ENCODE measurements around the gene RLN3. TPM values are rescaled to one million over a fixed set of nuclear protein-coding genes. Genes with fewer than 3 reads are reported as not detected.

Gene RLN3
- total RNA-seq, 5 donors from 2014 or later (not counting 1 experiment from before 2014, with no cell fraction given) = not detected

DNA sequence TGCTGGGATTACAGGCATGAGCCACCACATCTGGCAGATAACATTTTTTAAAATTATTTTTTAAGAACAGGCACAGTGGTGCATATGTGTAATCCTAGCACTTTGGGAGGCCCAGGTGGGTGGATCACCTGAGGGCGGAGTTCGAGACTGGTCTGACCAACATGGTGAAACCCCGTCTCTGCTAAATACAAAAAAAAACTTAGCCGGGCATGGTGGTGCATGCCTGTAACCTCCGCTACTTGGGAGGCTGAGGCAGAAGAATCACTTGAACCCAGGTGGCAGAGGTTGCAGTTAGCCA is 34.6 kb downstream of the RLN3 start:
- H3K4me3 Mint-ChIP-seq = no peak overlapping the region
- Histone ChIP-seq H3K36me3 (ENCODE audit: control insufficient read depth in 2 of 2, extremely low read depth in 1 of 2, insufficient read depth in 1 of 2, low read length in 1 of 2) (no peaks in the 10 kb centered on the region), H3K27ac (ENCODE audit: low read length) (no peak overlapping the region), H3K9me3 (no peaks in the 10 kb centered on the region), H3K27me3 (replicated peaks in 1 of 2; ENCODE audit: control insufficient read depth in 2 of 2, extremely low read depth in 1 of 2, insufficient read depth in 2 of 2, low read length in 1 of 2) (peaks cover 4 to 53% of the 10 kb centered on the region in 2 experiments), H3K4me3 (ENCODE audit: control insufficient read depth in 1 of 2, extremely low read depth in 1 of 2, low read length in 1 of 2) (no peak overlapping the region), H3K4me1 (ENCODE audit: control insufficient read depth in 1 of 2, extremely low read depth in 1 of 2, insufficient read depth in 2 of 2, low read length in 2 of 2) (peaks cover 3 to 20% of the 10 kb centered on the region in 2 experiments)
- WGBS (ENCODE audit: insufficient coverage) = 88% methylated on average over 4 of the region's 5 CpGs
- peaks cover 14 to 21% (median 15%) of the 10 kb centered on the region in 3 donors for H3K4me1 Mint-ChIP-seq
- ChIA-PET CTCF (interaction anchor here in 1 of 2 donors (0.5 kb wide), 1 partner anchor 15 kb away, joined by 6 read pairs; no protein-coding TSS in a partner anchor), POLR2A (no interaction called here)
- H3K27ac Mint-ChIP-seq = no peak overlapping the region
- ATAC-seq (replicated peaks in 1 of 4) (no peak), DNase-seq (no peak)
- no peaks in the 10 kb centered on the region for H3K36me3 Mint-ChIP-seq
- no peaks in the 10 kb centered on the region for H3K9me3 Mint-ChIP-seq
- H3K27me3 Mint-ChIP-seq = peaks cover 19 to 33% of the 10 kb centered on the region in 2 donors

DNA sequence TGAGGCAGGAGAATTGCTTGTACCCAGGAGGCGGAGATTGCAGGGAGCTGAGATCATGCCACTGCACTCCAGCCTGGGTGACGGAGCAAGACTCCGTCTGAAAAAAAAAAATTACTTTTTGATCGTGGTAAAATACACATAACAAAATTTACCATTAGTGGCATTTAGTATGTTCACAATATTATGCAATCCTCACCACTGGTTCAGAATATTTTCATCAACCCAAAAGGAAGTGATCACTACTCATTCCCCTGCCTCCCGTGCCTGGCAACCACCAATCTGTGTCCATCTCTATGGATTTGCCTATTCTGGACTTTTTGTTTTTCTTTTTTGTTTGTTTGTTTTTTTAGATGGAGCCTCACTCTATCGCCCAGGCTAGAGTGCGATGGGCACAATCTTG is 35.2 kb downstream of the RLN3 start:
- H3K4me3 Mint-ChIP-seq = no peak overlapping the region
- ChIA-PET POLR2A (no interaction called here), CTCF (no interaction called here)
- H3K27ac Mint-ChIP-seq = no peak overlapping the region
- ATAC-seq (replicated peaks in 1 of 4) = no peak
- peaks cover 9 to 15% (median 9%) of the 10 kb centered on the region in 3 donors for H3K4me1 Mint-ChIP-seq
- no peaks in the 10 kb centered on the region for H3K9me3 ChIP-seq
- H3K4me1 ChIP-seq (ENCODE audit: control insufficient read depth in 1 of 2, extremely low read depth in 1 of 2, insufficient read depth in 2 of 2, low read length in 2 of 2) = peaks cover 0 to 14% of the 10 kb centered on the region in 2 experiments
- no peaks in the 10 kb centered on the region for H3K36me3 Mint-ChIP-seq
- peaks cover 2 to 47% of the 10 kb centered on the region in 2 experiments for H3K27me3 ChIP-seq (replicated peaks in 1 of 2; ENCODE audit: control insufficient read depth in 2 of 2, extremely low read depth in 1 of 2, insufficient read depth in 2 of 2, low read length in 1 of 2)
- H3K9me3 Mint-ChIP-seq = no peaks in the 10 kb centered on the region
- H3K36me3 ChIP-seq (ENCODE audit: control insufficient read depth in 2 of 2, extremely low read depth in 1 of 2, insufficient read depth in 1 of 2, low read length in 1 of 2) = no peaks in the 10 kb centered on the region
- WGBS (ENCODE audit: insufficient coverage) = 100% methylated on average over 1 of the region's 7 CpGs
- H3K27ac ChIP-seq (ENCODE audit: low read length) = no peak overlapping the region
- H3K4me3 ChIP-seq (ENCODE audit: control insufficient read depth in 1 of 2, extremely low read depth in 1 of 2, low read length in 1 of 2) = no peak overlapping the region
- H3K27me3 Mint-ChIP-seq = peaks cover 14 to 28% of the 10 kb centered on the region in 2 donors
- no peak for DNase-seq

DNA sequence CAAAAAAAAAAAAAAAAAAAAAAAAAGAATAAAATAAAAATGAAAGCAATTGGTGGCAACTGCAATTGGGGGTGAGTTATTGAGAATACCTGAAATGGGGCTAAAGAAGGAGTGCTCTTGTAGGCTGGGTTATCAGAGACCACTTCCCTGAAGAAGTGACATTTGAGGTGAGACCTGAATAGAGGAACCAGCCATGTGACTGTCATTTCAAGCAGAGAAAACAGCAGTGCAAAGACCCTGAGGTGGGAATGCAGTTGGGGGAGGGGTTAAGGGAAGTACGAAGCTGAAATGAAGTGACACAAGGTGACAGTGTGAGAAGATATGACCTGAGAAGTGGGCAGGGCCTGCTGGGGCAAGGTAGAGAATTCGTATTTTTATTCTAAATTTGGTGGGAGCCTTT is 38.2 kb downstream of the RLN3 start:
- Mint-ChIP-seq H3K4me3 (no peak overlapping the region), H3K36me3 (no peaks in the 10 kb centered on the region), H3K9me3 (no peaks in the 10 kb centered on the region), H3K4me1 (peaks cover 0 to 2% (median 0%) of the 10 kb centered on the region in 3 donors), H3K27me3 (peaks cover 0 to 7% of the 10 kb centered on the region in 2 donors), H3K27ac (no peak overlapping the region)
- DNase-seq (no peak), ATAC-seq (replicated peaks in 1 of 4) (peak in 1 of 4 experiments; percentile 14)
- CTCF ChIA-PET = interaction anchor here in 1 of 2 donors (0.6 kb wide), 1 partner anchor 200 kb away, joined by 11 read pairs; no protein-coding TSS in a partner anchor
- peaks cover 0 to 21% of the 10 kb centered on the region in 2 experiments for H3K27me3 ChIP-seq (replicated peaks in 1 of 2; ENCODE audit: control insufficient read depth in 2 of 2, extremely low read depth in 1 of 2, insufficient read depth in 2 of 2, low read length in 1 of 2)
- no peak overlapping the region for H3K27ac ChIP-seq (ENCODE audit: low read length)
- H3K9me3 ChIP-seq = no peaks in the 10 kb centered on the region
- H3K4me3 ChIP-seq (ENCODE audit: control insufficient read depth in 1 of 2, extremely low read depth in 1 of 2, low read length in 1 of 2) = no peak overlapping the region
- no peaks in the 10 kb centered on the region for H3K4me1 ChIP-seq (ENCODE audit: control insufficient read depth in 1 of 2, extremely low read depth in 1 of 2, insufficient read depth in 2 of 2, low read length in 2 of 2)
- POLR2A ChIA-PET = interaction anchor here in 1 of 2 donors (0.6 kb wide), 1 partner anchor 58 kb away, joined by 4 read pairs; no protein-coding TSS in a partner anchor
- 67% methylated on average over 1 of the region's 2 CpGs for WGBS (ENCODE audit: insufficient coverage)
- H3K36me3 ChIP-seq (ENCODE audit: control insufficient read depth in 2 of 2, extremely low read depth in 1 of 2, insufficient read depth in 1 of 2, low read length in 1 of 2) = no peaks in the 10 kb centered on the region

DNA sequence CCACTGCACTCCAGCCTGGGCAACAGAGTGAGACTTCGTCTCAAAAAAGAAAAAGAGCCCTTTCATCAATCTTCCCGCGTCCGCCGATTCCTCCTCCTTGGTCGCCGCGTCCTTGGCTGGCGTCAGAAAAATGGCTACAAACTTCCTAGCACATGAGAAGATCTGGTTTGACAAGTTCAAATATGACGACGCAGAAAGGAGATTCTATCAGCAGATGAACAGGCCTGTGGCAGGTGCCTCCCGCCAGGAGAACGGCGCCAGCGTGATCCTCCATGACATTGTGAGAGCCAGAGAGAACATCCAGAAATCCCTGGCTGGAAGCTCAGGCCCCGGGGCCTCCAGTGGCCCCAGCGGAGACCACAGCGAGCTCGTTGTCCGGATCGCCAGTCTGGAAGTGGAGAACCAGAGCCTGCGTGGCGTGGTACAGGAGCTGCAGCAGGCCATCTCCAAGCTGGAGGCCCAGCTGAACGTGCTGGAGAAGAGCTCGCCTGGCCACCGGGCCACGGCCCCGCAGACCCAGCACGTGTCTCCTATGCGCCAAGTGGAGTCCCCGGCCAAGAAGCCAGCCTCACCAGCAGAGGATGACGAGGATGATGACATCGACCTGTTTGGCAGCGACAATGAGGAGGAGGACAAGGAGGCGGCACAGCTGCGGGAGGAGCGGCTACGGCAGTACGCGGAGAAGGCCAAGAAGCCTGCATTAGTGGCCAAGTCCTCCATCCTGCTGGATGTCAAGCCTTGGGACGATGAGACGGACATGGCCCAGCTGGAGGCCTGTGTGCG is 42.5 kb downstream of the RLN3 start:
- DNase-seq (no peak), ATAC-seq (replicated peaks in 1 of 4) (no peak)
- Mint-ChIP-seq H3K36me3 (no peaks in the 10 kb centered on the region), H3K27me3 (no peaks in the 10 kb centered on the region), H3K9me3 (no peaks in the 10 kb centered on the region), H3K4me3 (peak overlapping the region in 2 of 3 donors; percentile 13 to 77), H3K4me1 (peaks cover 9 to 22% (median 19%) of the 10 kb centered on the region in 3 donors), H3K27ac (no peak overlapping the region)
- Histone ChIP-seq H3K9me3 (no peaks in the 10 kb centered on the region), H3K27ac (ENCODE audit: low read length) (no peak overlapping the region), H3K4me3 (ENCODE audit: control insufficient read depth in 1 of 2, extremely low read depth in 1 of 2, low read length in 1 of 2) (no peak overlapping the region), H3K27me3 (replicated peaks in 1 of 2; ENCODE audit: control insufficient read depth in 2 of 2, extremely low read depth in 1 of 2, insufficient read depth in 2 of 2, low read length in 1 of 2) (peaks cover 0 to 22% of the 10 kb centered on the region in 2 experiments), H3K36me3 (ENCODE audit: control insufficient read depth in 2 of 2, extremely low read depth in 1 of 2, insufficient read depth in 1 of 2, low read length in 1 of 2) (no peaks in the 10 kb centered on the region), H3K4me1 (ENCODE audit: control insufficient read depth in 1 of 2, extremely low read depth in 1 of 2, insufficient read depth in 2 of 2, low read length in 2 of 2) (peaks cover 17 to 36% of the 10 kb centered on the region in 2 experiments)
- POLR2A ChIA-PET = no interaction called here
- 96% methylated on average over 39 of the region's 43 CpGs for WGBS (ENCODE audit: insufficient coverage)
- CTCF ChIA-PET = interaction anchor here in 1 of 2 donors (1.2 to 1.3 kb wide), 2 partner anchors 12 to 66 kb away, joined by 3 read pairs; partner anchors contain the start of gene ASF1B

DNA sequence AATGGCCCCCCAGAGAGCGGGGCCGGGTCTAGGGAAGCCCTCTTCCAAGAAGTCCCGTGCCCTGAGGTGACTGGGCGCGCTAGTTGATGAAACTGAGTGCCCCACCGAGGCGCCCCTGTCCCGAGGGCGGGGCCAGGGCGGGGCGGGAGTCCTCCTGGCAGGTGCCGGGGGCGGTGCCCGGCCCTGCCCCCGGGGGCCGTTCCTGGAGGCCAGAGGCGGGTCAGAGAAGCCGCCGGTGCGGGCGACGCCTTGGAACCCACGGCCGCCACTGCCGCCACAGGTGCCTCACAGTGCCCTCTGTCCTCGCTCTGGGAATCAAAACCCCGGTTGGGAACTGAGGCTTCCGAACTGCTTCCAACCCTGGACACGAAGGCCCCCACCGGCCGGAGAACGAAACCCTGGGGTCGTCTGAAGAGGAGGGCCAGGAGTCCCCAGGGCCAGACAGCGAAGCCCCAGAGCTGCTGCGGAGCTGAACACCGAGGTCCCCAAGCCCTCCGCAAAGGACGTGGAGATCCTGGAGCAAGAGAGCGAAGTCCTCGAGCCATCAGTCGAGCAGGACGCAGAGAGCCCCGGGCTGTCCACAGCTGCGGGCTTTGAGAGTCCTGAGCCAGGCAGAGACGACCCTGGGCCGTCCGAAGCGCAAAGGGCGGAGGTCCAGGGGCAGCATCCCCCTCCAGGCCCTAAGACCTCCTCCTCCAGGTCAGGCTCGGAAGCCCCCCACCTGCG is 44.8 kb downstream of the RLN3 start, which contains the start of gene MISP3:
MISP3 (plus strand) TSS at position 252 of the 726 bp plus-strand sequence. CDS start 524 bp downstream, outside the sequence.
- Mint-ChIP-seq H3K4me1 (peaks cover 9 to 22% (median 19%) of the 10 kb centered on the region in 3 donors), H3K4me3 (peak within 1 kb of the TSS; percentile 88 to 97 (median 89)), H3K27me3 (no peaks in the 10 kb centered on the region), H3K36me3 (no peaks in the 10 kb centered on the region), H3K27ac (peak within 1 kb of the TSS in 1 of 2 donors; percentile 86), H3K9me3 (no peaks in the 10 kb centered on the region)
- Histone ChIP-seq H3K9me3 (no peaks in the 10 kb centered on the region), H3K27me3 (replicated peaks in 1 of 2; ENCODE audit: control insufficient read depth in 2 of 2, extremely low read depth in 1 of 2, insufficient read depth in 2 of 2, low read length in 1 of 2) (peaks cover 0 to 19% of the 10 kb centered on the region in 2 experiments), H3K4me3 (ENCODE audit: control insufficient read depth in 1 of 2, extremely low read depth in 1 of 2, low read length in 1 of 2) (peak within 1 kb of the TSS; percentile 75 to 90), H3K4me1 (ENCODE audit: control insufficient read depth in 1 of 2, extremely low read depth in 1 of 2, insufficient read depth in 2 of 2, low read length in 2 of 2) (peaks cover 17 to 38% of the 10 kb centered on the region in 2 experiments), H3K27ac (ENCODE audit: low read length) (no peak within 1 kb of the TSS), H3K36me3 (ENCODE audit: control insufficient read depth in 2 of 2, extremely low read depth in 1 of 2, insufficient read depth in 1 of 2, low read length in 1 of 2) (no peaks in the 10 kb centered on the region)
- WGBS (ENCODE audit: insufficient coverage) = under 1% methylated on average over 51 of the region's 51 CpGs
- peak; percentile 1 to 6 (median 2) for ATAC-seq (replicated peaks in 1 of 4)
- ChIA-PET POLR2A (interaction anchor here (0.6 to 1.1 kb wide), 2 partner anchors 13 to 16 kb away, joined by 3 to 4 read pairs; no protein-coding TSS in a partner anchor), CTCF (interaction anchor here in 1 of 2 donors (0.8 kb wide), 2 partner anchors 14 to 195 kb away, joined by 3 read pairs; no protein-coding TSS in a partner anchor)
- peak in 3 of 35 experiments; percentile 29 to 43 (median 37) for DNase-seq
